Suprapubic skin (tissue), 4 donors: ENCODE results near the gene KREMEN1. TPM values are rescaled to one million over a fixed set of nuclear protein-coding genes. Genes with fewer than 3 reads are reported as not detected.

ENCODE experiments used
- DNase-seq, 2 donors: peaks; one replicate each; pipeline ENCODE4 v3.0.0-alpha.2; 2019; ENCODE audit warnings: low spot score in 2 of 2
- H3K27ac ChIP-seq: fragments of 200-600 bp; sonication (generic); one replicate; pipeline ENCODE4 v1.5.1; 2019
- H3K27me3 ChIP-seq: fragments of 200-600 bp; sonication (generic); one replicate; pipeline ENCODE4 v1.5.1; 2019
- H3K36me3 ChIP-seq: fragments of 200-600 bp; sonication (generic); one replicate; pipeline ENCODE4 v1.5.1; 2019
- H3K4me1 ChIP-seq: fragments of 200-600 bp; sonication (generic); one replicate; pipeline ENCODE4 v1.5.1; 2019
- H3K4me3 ChIP-seq: fragments of 200-600 bp; sonication (generic); one replicate; pipeline ENCODE4 v1.5.1; 2019; ENCODE audit warnings: mild to moderate bottlenecking
- H3K9me3 ChIP-seq: fragments of 200-600 bp; sonication (generic); one replicate; pipeline ENCODE4 v1.5.1; 2019
- EP300 ChIP-seq: sonication (generic); formaldehyde crosslinking; IDR thresholded peaks from one replicate; pipeline ENCODE4 v1.6.1; 2017; ENCODE audit warnings: antibody characterized with exemption
- POLR2A ChIP-seq, 2 donors: fragments of 450-650 bp; IDR thresholded peaks; one replicate each; pipeline ENCODE4 v1.6.1; 2017; ENCODE audit warnings: antibody characterized with exemption in 2 of 2, mild to moderate bottlenecking in 2 of 2, moderate library complexity in 2 of 2
- POLR2AphosphoS5 ChIP-seq, 3 donors: sonication (generic); formaldehyde crosslinking; IDR thresholded peaks; one replicate each; pipeline ENCODE4 v1.6.1; 2017; ENCODE audit warnings: antibody characterized with exemption in 3 of 3
- WGBS: methylation state at CpG from one replicate; pipeline ENCODE4 v1.1.5; 2018; 5-methylcytosine and 5-hydroxymethylcytosine counted together
- total RNA-seq, 4 donors: library from RNA; depleted of rRNA; stranded (reverse); fragments of >200 nt; gene quantifications; one replicate each; pipeline ENCODE4 v1.1.0, GENCODE V29; 2016
- TF ChIP-seq, protein P1 (sequence below), 2 donors: fragments of 200-600 bp in 1 of 2; fragments of 450-650 bp in 1 of 2; sonication (generic) in 1 of 2; IDR thresholded peaks; one replicate each; pipeline ENCODE4 v1.5.1; 2016 to 2019; ENCODE audit warnings: antibody characterized with exemption in 2 of 2, mild to moderate bottlenecking in 1 of 2, moderate library complexity in 1 of 2

Gene KREMEN1
- total RNA-seq, 4 donors from 2014 or later: 51.6 to 71.1 (median 60.9) TPM

DNA sequence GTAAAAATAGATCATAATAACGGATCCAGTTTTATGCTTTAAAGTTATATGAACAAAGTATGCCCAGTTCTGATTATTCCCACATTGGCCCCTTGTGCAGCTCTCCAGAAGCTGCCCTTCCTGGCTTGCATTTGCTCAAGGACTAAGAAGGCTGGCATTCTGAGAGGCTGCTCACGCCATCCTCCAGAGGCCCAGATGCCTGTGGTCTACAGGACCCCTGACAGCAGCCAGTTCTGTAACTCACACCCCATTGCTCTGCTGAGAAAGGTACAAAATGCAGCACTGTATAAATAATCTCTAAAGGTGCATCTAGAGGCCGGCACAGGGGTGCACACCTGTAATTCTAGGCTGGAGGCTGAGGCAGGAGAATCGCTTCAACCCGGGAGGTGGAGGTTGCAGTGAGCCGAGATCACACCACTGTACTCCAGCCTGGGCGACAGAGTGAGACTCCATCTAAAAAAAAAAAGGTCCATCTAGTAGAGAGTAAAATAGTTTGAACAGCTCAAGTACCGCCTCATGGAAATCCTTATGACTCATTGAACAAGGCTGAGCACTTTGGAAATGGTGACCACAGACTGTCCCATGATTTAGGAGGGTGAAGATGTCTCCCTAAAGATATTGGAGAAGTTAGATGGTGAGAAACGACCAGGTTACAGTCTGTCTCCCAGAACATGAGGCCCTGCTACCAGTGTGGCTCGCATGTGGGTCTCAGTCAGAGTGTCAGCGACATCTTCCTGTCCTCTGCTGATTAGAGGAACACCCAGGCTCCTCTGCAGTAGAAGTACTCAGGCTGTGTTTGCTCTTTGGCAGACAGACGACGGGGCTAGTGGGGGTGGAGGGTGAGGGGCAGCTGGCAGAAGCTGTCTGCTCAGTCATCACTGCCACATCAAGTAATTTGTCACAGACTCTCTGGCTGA, 56.3 kb downstream of the KREMEN1 start:
- Histone ChIP-seq H3K4me3 (no peak overlapping the region), H3K27ac (peak overlapping the region; percentile 18), H3K9me3 (no peaks in the 10 kb centered on the region), H3K4me1 (peaks cover 12% of the 10 kb centered on the region), H3K36me3 (peaks cover 57% of the 10 kb centered on the region), H3K27me3 (no peaks in the 10 kb centered on the region)
- TF ChIP-seq POLR2AphosphoS5 (IDR thresholded peaks at IDR 0.05) (no peak), EP300 (no peak), POLR2A (IDR thresholded peaks at IDR 0.05) (no peak)
- TF ChIP-seq, protein P1, sequence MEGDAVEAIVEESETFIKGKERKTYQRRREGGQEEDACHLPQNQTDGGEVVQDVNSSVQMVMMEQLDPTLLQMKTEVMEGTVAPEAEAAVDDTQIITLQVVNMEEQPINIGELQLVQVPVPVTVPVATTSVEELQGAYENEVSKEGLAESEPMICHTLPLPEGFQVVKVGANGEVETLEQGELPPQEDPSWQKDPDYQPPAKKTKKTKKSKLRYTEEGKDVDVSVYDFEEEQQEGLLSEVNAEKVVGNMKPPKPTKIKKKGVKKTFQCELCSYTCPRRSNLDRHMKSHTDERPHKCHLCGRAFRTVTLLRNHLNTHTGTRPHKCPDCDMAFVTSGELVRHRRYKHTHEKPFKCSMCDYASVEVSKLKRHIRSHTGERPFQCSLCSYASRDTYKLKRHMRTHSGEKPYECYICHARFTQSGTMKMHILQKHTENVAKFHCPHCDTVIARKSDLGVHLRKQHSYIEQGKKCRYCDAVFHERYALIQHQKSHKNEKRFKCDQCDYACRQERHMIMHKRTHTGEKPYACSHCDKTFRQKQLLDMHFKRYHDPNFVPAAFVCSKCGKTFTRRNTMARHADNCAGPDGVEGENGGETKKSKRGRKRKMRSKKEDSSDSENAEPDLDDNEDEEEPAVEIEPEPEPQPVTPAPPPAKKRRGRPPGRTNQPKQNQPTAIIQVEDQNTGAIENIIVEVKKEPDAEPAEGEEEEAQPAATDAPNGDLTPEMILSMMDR (IDR thresholded peaks at IDR 0.05): no peak
- DNase-seq: peak in 1 of 2 donors; percentile 59
- 74% methylated on average over 13 of the region's 13 CpGs for WGBS

DNA sequence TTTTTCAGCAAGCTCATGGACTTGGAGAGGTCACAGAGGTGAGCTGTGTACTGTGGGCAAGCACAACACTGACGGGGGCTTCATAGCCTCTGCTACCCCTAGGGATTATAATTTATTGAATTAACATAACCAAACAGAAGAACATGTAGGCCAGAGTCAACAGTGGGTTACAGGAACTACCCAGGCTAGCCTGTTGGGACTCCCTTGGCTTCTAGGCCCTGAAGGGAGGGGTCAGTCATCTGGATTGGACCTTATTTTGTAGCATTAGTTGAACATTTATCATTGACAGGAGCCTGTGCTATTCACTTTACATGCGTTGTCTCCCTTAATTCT, 56.9 kb downstream of the KREMEN1 start:
- Histone ChIP-seq H3K27ac (peak overlapping the region; percentile 18), H3K36me3 (peaks cover 63% of the 10 kb centered on the region)
- WGBS: 68% methylated on average over 2 of the region's 2 CpGs

DNA sequence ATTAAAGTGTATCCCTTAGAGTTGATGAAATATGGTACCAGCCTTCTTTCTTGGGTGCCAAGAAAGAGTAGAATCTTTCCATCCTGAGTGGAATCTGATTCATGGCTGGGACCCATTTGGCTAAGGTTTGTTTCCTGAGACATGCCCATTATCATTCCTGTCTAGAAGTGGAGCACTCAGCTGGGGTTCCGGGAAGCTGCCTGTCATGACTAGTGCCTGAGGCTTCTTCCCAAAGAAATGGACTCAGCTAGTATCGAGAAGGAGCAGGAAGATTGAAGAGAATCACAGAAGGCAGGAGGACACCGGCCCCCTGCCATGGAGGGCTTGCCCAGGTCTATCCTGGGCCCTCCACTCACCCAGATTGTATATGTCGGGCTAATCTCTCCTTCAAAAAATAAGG, 57.6 kb downstream of the KREMEN1 start:
- H3K9me3 ChIP-seq: no peaks in the 10 kb centered on the region
- peaks cover 12% of the 10 kb centered on the region for H3K4me1 ChIP-seq
- no peak overlapping the region for H3K4me3 ChIP-seq
- peak in 1 of 2 donors; percentile 29 for DNase-seq
- no peak overlapping the region for H3K27ac ChIP-seq
- no peak for TF ChIP-seq POLR2AphosphoS5 (IDR thresholded peaks at IDR 0.05)
- WGBS: 82% methylated on average over 4 of the region's 4 CpGs
- peaks cover 63% of the 10 kb centered on the region for H3K36me3 ChIP-seq
- no peaks in the 10 kb centered on the region for H3K27me3 ChIP-seq

More for the DNA sequence above, 56.9 kb downstream of the KREMEN1 start:
- TF ChIP-seq POLR2A (IDR thresholded peaks at IDR 0.05): no peak
- DNase-seq: no peak
- Histone ChIP-seq H3K27me3 (no peaks in the 10 kb centered on the region), H3K9me3 (no peaks in the 10 kb centered on the region), H3K4me3 (no peak overlapping the region), H3K4me1 (peaks cover 12% of the 10 kb centered on the region)

DNA sequence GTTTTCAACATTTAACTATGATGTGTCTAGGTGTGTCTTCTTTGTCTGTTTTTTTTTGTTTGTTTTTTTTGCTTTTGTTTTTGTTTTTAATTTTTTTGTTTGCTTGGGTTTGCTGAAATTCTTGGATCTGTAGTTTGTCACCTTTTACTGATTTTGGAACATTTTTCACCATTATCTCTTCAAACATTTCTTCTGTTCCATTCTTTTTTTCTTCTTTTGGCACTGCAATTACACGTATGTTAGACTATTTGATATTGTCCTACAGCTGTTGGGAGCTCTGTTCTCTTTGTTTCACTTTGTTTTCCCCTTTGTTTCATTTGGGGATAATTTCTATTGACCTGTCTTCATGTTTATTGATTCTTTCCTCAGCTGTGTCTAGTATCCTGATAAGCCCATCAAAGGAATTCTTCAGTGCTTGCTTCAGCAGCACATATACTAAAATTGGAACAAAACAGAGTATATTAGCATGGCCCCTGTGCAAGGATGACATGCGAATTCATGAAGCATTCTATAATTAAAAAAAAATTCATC, 60.8 kb downstream of the KREMEN1 start:
- no peaks in the 10 kb centered on the region for H3K27me3 ChIP-seq
- no peaks in the 10 kb centered on the region for H3K9me3 ChIP-seq
- no peak overlapping the region for H3K27ac ChIP-seq
- 97% methylated on average over 2 of the region's 2 CpGs for WGBS
- DNase-seq: no peak
- TF ChIP-seq POLR2A (IDR thresholded peaks at IDR 0.05): no peak
- TF ChIP-seq, protein P1 (IDR thresholded peaks at IDR 0.05): no peak
- TF ChIP-seq EP300: no peak
- TF ChIP-seq POLR2AphosphoS5 (IDR thresholded peaks at IDR 0.05): no peak
- H3K4me3 ChIP-seq: no peak overlapping the region
- H3K36me3 ChIP-seq: peaks cover 69% of the 10 kb centered on the region
- H3K4me1 ChIP-seq: peaks cover 18% of the 10 kb centered on the region

DNA sequence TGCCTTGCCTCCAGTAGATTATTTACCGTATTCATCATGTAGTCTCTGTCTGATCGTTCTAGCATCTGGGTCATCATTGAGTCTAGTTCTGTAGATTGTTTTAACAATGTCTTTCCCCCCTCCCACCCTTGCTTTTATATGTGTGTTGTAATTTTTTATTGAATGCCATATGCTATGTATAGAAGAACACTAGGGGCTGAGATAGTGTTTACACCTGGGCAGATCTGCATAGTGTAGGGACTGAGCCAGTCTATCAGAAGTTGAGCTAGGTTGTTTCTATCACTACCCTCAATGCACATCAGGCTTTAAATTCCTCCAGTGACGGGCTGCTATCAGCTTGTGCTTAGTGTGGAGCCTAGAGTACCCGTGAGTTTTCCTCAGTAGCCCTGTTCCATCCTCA, 61.6 kb downstream of the KREMEN1 start:
- WGBS: 97% methylated on average over 4 of the region's 4 CpGs
- Histone ChIP-seq H3K36me3 (peaks cover 69% of the 10 kb centered on the region), H3K27me3 (no peaks in the 10 kb centered on the region), H3K9me3 (no peaks in the 10 kb centered on the region), H3K27ac (no peak overlapping the region), H3K4me1 (peaks cover 11% of the 10 kb centered on the region), H3K4me3 (no peak overlapping the region)
- TF ChIP-seq EP300: no peak
- TF ChIP-seq, protein P1 (IDR thresholded peaks at IDR 0.05): no peak
- no peak for TF ChIP-seq POLR2A (IDR thresholded peaks at IDR 0.05)
- no peak for TF ChIP-seq POLR2AphosphoS5 (IDR thresholded peaks at IDR 0.05)
- peak in 1 of 2 donors; percentile 11 for DNase-seq
